NCI-H1417 (cell line): ENCODE measurements around the gene MUC4.
"Not testable (repeated sequence)": the region's sequence is repeated elsewhere in the genome, so short reads cannot be mapped to it uniquely, and the experiment has no call there.

Experiments used
- DNase-seq, 3 experiments: peaks; one replicate each; lab custom pipeline; 2025; lab: John Stamatoyannopoulos, UW

Gene MUC4

DNA sequence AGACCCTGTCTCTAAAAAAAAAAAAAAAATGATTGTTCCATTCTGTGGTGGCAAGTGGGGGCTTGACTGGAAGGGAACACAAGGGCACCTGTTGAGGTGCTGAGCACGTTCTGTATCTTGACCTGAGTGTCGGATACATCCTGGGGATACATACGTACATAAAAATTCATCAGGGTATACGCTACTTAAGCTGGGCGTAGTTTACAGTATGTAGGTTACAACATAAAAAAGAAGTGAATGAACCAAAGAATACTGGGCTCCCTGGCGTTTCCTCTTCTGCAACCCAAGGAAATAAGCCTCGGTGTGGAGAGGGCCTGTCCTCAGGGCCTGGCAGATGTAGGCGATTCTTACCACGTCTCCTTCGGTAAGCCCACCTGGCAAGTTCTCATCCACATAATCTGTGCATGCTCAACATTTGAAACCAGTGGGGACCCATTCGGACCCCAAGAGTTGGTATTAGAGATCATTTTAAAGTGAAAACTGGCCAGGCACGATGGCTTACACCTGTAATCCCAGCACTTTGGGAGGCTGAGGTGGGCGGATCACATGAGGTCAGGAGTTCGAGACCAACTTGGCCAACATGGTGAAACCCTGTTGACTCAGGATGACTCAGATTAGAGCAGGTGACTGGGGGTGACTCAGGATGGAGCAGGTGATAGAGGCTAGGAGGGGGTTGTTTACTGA lies 96.0 kb downstream of the MUC4 start:
- DNase-seq = no peak

DNA sequence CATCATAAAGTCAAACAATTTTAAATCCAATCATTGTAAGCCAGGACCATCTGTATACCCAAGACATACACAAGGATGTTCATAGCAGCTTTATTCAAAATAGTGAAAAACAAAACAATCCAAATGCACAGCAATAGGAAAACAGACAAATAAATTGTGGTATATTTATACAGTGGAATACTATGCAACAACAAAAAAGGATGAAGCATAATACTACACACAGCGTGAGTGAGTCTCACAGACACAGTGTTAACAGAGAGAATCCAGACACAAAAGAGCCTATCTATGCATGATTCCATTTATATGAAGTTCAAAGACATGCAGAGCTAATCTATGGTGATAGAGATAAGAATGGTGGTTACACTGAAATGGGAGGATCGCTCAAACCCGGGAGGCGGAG lies 96.6 kb downstream of the MUC4 start:
- DNase-seq = no peak

DNA sequence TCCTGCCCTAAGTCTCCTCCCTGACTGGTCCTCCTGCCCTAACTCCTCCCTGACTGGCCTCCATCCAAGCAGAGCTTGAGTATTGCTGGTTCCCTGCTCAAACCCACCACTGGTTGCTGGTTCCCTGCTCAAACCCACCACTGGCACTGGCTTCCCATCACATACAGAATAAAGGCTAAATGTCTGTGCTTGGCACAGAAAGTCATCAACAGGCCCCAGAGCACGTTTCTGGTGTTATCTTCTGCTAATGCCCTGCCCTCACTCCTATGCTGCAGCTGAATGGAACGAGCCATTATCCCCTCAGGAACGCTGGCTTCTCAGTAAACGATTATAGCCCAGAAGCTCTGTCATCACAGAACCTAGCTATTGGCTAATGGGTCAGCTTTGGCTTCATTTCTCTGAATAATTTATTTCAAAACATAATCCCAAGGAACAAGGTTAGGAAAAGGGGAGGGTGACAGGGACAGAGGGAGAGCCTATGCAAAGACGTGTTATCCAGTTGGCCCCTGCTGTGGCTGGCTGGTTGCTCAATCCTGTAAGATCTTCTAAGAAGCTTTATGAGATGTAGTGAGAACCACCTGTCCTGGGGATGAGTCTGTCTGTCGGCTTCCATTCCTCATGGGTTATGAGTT lies 97.2 kb downstream of the MUC4 start:
- DNase-seq = no peak

DNA sequence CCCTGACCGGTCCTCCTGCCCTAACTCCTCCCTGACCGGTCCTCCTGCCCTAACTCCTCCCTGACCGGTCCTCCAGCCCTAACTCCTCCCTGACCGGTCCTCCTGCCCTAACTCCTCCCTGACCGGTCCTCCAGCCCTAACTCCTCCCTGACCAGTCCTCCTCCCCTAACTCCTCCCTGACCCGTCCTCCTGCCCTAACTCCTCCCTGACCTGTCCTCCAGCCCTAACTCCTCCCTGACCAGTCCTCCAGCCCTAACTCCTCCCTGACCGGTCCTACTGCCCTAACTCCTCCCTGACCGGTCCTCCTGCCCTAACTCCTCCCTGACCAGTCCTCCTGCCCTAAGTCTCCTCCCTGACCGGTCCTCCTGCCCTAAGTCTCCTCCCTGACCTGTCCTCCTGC lies 98.6 kb downstream of the MUC4 start:
- DNase-seq = not testable (repeated sequence)

DNA sequence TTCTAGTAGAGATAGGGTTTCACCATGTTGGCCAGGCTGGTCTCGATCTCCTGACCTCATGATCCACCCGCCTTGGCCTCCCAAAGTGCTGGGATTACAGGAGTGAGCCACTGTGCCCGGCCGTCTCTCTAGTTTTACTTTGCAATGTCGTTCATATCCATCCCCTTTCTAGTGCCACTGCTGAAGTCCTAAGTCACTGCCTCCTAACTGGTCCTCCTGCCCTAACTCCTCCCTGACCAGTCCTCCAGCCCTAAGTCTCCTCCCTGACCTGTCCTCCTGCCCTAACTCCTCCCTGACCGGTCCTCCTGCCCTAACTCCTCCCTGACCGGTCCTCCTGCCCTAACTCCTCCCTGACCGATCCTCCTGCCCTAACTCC lies 99.2 kb downstream of the MUC4 start:
- not testable (repeated sequence) for DNase-seq

DNA sequence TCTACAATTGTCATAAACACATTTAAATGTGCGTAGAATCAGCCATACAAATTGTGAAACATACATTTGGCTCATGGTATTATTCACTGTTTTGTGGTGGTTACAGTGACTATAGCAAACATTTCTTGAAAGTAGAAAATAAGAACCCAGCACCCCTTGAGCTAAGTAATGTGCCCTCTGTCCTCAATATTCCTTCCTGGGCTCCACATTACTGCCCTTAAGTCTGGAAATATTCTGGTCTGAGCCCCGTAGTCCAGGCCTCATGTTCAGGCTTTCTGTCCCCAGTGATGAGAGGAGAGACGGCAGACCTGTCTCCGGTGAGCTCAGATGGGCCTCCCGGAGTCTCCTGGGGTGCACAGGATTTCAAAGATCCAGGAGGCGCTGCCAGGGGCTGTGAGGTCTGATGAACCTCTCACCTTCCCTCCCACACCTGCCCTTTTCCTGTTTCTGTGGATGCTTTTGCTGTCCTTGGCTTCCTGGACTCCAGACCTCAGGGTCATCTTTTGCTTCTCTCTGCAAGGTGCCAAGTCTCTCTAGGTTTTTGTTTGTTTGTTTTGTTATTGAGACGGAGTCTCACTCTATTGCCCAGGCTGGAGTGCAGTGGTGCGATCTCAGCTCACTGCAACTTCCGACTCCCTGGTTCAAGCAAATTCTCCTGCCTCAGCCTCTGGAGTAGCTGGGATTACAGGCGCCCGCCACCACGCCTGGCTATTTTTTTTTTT lies 99.8 kb downstream of the MUC4 start:
- DNase-seq = no peak

DNA sequence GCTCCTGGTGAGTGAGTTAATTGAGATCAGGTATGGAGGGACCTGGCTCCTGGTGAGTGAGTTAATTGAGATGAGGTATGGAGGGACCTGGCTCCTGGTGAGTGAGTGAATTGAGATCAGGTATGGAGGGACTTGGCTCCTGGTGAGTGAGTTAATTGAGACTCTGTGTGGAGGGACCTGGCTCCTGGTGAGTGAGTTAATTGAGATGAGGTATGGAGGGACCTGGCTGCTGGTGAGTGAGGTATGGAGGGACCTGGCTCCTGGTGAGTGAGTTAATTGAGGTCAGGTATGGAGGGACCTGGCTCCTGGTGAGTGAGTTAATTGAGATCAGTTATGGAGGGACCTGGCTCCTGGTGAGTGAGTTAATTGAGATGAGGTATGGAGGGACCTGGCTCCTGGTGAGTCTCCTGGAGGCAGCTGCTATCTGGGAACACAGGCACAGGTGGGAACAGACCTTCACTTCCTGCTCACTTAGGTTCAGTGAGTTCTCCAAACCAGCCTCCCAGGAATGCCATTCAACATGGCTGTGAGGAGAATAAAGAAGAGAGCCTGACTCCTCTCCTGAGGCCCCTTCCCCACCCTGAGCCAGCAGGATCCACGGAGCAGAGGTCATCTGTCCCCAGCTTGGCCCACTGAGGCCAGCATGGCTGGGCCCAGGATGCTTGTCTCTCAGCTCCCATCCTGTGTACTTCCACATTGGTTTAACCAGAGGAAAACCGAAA lies 100.5 kb downstream of the MUC4 start:
- DNase-seq = not testable (repeated sequence)

DNA sequence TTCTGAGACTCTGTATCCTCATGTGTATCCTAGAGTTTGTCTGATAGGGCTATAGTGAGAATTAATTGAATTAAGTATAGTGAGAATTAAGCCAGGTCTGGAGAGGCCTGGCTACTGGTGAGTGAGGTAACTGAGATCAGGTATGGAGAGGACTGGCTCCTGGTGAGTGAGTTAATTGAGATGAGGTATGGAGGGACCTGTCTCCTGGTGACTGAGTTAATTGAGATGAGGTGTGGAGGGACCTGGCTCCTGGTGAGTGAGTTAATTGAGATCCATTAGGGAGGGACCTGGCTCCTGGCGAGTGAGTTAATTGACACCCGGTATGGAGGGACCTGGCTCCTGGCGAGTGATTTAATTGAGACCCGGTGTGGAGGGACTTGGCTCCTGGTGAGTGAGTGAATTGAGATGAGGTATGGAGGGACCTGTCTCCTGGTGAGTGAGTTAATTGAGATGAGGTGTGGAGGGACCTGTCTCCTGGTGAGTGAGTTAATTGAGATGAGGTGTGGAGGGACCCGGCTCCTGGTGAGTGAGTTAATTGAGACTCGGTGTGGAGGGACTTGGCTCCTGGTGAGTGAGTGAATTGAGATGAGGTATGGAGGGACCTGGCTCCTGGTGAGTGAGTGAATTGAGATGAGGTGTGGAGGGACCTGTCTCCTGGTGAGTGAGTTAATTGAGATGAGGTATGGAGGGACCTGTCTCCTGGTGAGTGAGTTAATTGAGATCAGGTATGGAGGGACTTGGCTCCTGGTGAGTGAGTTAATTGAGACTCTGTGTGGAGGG lies 101.4 kb downstream of the MUC4 start:
- DNase-seq = not testable (repeated sequence)

DNA sequence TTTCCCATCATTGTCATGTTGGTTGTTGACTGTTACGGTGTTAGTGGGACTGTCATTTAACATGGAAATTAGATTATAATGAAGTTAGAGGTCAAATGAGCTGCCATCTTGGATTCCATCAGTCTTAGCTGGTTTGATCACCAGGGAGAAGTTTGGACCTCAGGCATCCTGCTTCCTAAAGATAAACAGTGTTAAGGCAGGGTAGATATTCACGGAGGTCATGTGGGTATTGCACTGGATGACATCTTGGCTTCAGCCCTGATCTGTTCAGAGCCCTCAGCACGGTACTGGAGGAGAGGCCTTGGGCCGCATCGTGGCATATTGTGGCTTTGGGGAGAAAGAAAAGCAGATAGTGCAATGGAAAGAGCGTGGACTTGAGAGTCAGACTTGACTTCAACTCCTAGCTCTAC lies 102.0 kb downstream of the MUC4 start:
- no peak for DNase-seq

DNA sequence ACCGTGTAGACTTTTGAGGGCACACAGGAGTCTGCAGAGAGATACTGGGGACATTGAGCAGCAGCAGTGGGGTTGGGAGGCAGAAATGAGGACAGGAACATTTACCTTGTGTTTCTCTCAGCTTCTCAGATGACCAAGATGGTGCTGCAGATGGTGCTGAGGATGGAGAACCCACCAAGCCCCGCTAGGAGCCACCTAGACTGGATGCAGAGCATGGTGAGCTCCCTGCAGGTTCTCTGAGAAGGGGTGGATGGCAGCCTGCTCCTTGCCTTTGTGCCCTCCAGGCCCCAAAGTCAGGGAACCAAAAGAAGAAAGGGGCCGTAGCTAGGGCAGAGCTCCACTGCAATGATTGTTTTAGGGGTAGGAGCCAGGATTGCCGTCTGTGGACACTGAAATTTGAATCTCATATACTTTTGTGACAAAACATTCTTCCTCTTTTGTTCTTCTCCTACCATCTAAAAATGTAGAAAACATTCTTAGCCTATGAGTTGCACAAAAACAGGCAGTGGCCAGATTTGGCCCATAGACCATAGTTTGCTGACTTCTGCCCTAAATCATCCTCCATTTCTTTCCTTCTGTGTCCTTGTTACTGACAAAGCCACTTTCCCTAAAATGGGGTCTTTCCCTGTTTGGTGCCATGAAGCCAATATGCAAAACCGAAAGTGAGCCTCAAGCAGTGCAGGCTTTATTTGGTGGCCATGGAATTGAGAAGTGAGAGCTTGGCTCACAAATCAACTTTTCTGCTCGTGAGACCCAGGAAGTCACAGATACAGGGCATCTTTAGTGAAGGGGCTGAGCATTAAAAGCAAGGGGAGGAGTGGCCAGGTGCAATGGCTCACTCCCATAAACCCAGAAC lies 102.9 kb downstream of the MUC4 start:
- DNase-seq = no peak

DNA sequence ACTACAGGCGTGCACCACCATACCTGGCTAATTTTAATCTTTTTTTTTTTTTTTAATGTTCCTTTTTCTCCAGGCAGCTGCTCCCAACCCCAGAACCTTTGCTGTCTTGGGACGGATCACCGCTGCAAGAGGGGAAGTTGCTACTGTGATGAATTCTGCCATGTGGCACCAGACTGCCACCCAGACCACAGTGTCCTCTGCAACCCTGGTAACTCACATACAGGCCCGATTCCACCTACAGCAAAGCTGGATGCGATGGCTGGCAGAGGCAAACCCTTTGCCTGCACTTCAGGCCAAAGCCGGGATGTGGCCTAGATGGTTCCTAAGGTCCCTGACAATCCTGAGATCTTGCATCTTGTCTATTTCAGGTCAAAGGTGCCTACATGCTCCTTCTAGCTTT lies 103.7 kb downstream of the MUC4 start:
- no peak for DNase-seq

DNA sequence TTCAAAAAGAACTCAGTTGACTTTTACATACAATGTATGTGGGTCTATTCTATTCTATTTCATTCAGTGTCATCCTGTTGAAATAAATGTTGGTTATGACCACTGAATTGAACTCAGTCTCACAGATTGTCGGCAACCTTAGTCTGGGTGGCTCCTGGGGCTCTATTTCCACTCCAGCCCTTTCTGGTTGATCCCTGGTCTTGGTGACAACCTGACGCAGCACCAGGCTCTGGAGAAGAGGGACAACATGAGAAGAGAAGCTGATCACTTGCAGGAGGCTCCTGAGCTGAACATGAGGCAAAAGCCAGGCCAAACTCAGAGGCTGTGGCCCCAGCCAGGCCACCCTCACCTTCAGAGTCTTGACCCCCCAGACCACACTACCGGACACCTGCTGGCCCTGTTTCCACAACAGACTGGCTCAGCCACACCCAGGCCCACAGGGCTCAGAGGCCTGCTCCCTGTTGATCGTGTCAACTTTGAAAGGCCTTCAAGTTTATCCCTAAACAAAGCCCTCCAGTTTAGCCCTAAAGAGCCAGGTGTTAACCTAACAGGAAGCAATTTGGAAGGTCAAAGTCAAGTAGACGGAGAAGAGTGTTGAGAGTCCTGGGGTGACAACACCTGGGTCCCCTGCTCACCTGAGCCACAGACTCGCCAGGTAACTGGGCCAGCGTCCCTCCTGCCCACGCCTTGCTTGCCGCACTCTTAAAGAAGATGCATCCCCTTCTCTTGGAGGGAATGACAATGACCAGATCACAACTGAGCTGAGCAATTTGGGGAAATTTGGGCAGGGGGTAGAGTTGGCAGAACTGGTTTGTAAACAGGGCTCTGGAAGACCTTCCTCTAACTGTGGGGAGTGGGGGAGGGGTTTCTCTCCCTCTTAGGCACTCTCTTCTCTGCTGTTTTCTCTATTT lies 106.4 kb downstream of the MUC4 start:
- no peak for DNase-seq

DNA sequence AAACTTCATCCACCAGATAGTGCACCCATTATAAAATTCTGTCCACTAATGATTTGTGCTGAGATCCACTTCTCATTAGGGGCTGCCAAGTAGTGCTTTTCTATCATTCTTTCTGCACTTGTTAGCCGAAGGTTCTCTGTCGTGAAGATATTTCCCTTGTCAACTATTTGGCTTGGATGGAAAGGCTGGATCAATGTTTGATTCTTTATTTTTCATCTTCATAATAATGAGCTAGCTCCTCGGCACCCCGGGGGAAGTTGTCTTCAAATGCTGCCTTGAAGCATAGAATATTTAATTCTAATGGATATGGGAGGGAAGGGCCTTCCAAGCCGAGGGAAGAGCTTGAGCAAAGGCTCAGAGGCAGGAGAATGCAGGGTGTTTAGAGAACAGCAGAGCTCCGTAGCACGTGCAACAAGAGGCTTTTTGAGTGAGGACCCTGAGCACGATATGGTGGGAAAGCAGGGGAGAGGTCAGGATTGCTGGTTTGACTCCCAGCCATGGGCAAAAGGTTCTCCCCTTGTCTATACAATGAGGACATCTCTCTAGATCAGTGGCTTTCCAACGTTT lies 107.2 kb downstream of the MUC4 start:
- no peak for DNase-seq

DNA sequence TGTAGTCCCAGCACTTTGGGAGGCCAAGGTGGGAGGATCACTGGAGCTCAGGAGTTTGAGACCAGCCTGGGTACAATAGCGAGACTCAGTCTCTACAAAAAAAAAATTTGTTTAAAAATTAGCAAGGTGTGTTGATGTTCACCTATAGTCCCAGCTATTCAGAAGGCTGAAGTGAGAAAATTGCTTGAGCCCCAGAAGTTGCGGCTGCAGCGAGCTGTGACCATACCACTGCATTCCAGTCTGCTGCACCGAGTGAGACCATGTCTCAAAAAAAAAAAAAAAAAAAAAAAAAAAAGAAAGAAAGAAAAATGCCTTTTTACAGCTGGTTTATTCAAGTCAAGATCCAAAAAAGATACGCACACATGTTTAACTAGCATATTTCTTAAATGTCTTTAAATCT lies 108.0 kb downstream of the MUC4 start:
- DNase-seq = no peak

DNA sequence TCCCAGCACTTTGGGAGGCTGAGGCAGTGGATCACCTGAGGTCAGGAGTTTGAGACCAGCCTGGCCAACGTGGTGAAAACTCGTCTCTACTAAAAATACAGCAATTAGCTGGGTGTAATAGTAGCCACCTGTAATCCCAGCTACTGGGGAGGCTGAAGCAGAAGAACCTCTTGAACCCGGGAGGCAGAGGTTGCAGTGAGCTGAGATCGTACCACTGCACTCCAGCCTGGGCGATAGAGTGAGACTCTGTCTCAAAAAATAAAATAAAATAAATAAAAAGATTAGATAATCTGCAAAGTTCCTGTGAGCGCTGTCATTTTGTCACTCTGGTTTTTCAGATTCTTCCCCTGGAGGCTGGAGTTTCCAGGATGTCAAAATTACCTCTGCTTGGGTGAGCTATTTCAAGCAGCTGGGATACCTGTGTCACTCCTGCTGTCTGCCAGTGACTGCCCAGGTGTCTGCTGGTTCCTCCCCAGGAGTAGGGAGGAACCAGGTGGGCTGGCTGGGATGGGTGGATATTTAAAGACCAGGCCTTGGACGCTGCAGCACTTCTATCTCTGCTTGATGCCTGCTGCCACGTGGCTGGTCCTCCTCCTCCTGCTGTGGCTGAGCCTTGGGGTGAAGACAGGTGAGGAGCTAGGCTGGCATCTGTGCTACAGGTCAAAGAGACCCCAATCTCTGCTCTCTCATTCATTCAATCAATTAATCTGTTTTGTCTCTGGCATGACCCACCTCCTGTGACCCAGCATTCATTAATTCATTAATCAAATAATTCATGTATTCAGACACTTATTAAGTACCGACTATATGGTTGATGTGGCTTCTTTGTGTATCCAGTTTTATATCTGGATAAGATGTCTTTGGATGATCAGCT lies 110.5 kb downstream of the MUC4 start:
- no peak for DNase-seq

DNA sequence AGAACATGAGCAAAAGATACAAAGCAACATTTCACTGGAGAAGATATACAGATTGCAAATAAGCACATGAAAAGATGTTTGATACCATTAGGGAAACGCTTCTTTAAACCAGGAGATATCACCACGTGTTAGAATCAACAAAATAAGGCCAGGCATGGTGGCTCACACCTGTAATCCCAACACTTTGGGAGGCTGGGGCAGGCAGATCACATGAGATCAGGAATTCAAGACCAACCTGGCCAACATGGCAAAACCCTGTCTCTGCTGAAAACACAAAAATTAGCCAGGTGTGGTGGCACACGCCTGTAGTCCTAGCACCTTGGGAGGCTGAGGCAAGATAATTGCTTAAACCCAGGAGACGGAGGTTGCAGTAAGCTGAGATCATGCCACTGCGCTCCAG lies 111.4 kb downstream of the MUC4 start:
- no peak for DNase-seq

DNA sequence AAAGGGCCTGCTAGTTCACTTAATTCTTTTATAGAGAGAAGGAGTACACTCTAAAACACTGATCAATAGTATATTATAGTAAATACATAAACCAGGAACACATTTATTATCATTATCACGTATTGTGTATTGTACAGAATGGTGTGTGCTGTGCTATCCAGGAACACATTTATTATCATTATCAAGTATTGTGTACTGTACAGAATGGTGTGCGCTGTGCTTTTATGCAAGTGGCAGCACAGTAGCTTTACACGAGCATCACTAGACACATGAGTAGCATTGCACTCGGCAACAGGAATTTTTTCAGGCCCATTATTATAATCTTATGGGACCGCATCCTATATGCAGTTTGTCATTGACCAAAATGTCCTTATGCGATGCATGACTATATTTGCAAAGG lies 111.9 kb downstream of the MUC4 start:
- DNase-seq = no peak

DNA sequence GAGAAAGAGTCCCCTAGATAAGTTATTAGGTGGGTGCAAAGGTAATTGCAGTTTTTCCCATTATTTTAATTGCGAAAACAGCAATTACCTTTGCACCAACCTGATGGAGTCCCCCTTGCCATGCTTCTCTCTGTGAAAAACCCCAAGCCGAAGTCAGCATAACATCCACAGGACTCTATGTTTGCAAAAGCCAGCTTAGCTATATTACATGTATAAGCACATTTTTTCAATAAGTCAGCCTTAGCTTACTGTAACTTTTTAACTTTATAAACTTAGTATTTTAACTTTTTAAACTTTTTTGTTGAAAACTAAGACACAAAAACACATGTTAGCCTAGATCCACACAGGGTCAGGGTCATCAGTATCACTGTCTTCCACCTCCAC lies 112.3 kb downstream of the MUC4 start:
- no peak for DNase-seq
